ENCODE results near the gene FBXO7. TPM values are rescaled to one million over a fixed set of nuclear protein-coding genes. Genes with fewer than 3 reads are reported as not detected.
A peak's percentile ranks its signal among the peaks of the same experiment; 100 is the strongest.

FBXO7 gene
- total and polyA plus RNA-seq, 9 of the 15 experiments (the other 6 are each of a cell fraction or from before 2014, with no cell fraction given), result 34.0 to 162 (median 85.2) TPM

GRCh38 chr22:32474635-32475467 is at the start of gene FBXO7 (continued):
- peak; percentile 59 for TF ChIP-seq ATF3 (IDR thresholded peaks at IDR 0.05)
- TF ChIP-seq ATF3 (CRISPR knock-in tag; conservative IDR thresholded peaks at IDR 0.05), result no peak
- TF ChIP-seq TEAD1 (CRISPR knock-in tag; IDR thresholded peaks at IDR 0.05), result peak in 1 of 2 experiments; percentile 74; a peak in 1 of 4 replicates
- TF ChIP-seq ZNF282 (CRISPR knock-in tag; IDR thresholded peaks at IDR 0.05), result no peak
- TF ChIP-seq CREB3L1 (IDR thresholded peaks at IDR 0.05; ENCODE audit: borderline replicate concordance, low read depth), result no peak
- peak; percentile 28 for TF ChIP-seq PCBP1 (IDR thresholded peaks at IDR 0.05; ENCODE audit: low read depth, low read length, poor library complexity, severe bottlenecking)
- no peak for TF ChIP-seq PML (IDR thresholded peaks at IDR 0.05; ENCODE audit: low read length)
- TF ChIP-seq, protein P1, sequence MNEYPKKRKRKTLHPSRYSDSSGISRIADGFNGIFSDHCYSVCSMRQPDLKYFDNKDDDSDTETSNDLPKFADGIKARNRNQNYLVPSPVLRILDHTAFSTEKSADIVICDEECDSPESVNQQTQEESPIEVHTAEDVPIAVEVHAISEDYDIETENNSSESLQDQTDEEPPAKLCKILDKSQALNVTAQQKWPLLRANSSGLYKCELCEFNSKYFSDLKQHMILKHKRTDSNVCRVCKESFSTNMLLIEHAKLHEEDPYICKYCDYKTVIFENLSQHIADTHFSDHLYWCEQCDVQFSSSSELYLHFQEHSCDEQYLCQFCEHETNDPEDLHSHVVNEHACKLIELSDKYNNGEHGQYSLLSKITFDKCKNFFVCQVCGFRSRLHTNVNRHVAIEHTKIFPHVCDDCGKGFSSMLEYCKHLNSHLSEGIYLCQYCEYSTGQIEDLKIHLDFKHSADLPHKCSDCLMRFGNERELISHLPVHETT (CRISPR knock-in tag; conservative IDR thresholded peaks at IDR 0.05 in 1 of 2, IDR thresholded peaks at IDR 0.05 in 1 of 2), result peak in 1 of 2 experiments; percentile 82; a peak in 2 of 4 replicates
- TF ChIP-seq HMGXB4 (CRISPR knock-in tag; IDR thresholded peaks at IDR 0.05), result peak; percentile 64; the same call in 1 of the 2 replicates
- peak; percentile 32; the same call in 1 of the 2 replicates for TF ChIP-seq RNF2 (IDR thresholded peaks at IDR 0.05)
- TF ChIP-seq KDM5B (IDR thresholded peaks at IDR 0.05; ENCODE audit: insufficient replicate concordance, low read depth, low read length), result peak; percentile 50
- no peak for TF ChIP-seq TSC22D4 (tag; IDR thresholded peaks at IDR 0.05)
- TF ChIP-seq, protein P2, sequence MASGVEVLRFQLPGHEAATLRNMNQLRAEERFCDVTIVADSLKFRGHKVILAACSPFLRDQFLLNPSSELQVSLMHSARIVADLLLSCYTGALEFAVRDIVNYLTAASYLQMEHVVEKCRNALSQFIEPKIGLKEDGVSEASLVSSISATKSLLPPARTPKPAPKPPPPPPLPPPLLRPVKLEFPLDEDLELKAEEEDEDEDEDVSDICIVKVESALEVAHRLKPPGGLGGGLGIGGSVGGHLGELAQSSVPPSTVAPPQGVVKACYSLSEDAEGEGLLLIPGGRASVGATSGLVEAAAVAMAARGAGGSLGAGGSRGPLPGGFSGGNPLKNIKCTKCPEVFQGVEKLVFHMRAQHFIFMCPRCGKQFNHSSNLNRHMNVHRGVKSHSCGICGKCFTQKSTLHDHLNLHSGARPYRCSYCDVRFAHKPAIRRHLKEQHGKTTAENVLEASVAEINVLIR (CRISPR knock-in tag; IDR thresholded peaks at IDR 0.05), result peak; percentile 40; the same call in 1 of the 2 replicates
- TF ChIP-seq MAZ (CRISPR knock-in tag; conservative IDR thresholded peaks at IDR 0.05 in 1 of 2, IDR thresholded peaks at IDR 0.05 in 1 of 2), result peak; percentile 60 to 80
- TF ChIP-seq ZNF507 (tag; conservative IDR thresholded peaks at IDR 0.05), result no peak
- TF ChIP-seq CREM (IDR thresholded peaks at IDR 0.05; ENCODE audit: low read depth), result peak; percentile 80
- peak; percentile 88 for TF ChIP-seq PHF20 (IDR thresholded peaks at IDR 0.05; ENCODE audit: partially characterized antibody)
- TF ChIP-seq ZNF583 (CRISPR knock-in tag; IDR thresholded peaks at IDR 0.05), result no peak
- peak; percentile 82 for TF ChIP-seq POLR2A (conservative IDR thresholded peaks at IDR 0.05)
- TF ChIP-seq PTTG1 (tag; IDR thresholded peaks at IDR 0.05; ENCODE audit: low read depth), result no peak
- peak; percentile 90 for TF ChIP-seq ELF2 (CRISPR knock-in tag; IDR thresholded peaks at IDR 0.05)
